SU-DHL-6 (cell line): ENCODE measurements around the gene FBXW4.

ENCODE experiments used
- H2AFZ ChIP-seq: fragments of 200-600 bp; sonication (generic); 2 replicates; pipeline ENCODE4 v1.6.1; 2014; ENCODE audit warnings: low read depth, mild to moderate bottlenecking, moderate library complexity, mixed read lengths, antibody characterized with exemption, low read length; ENCODE audit not compliant: severe bottlenecking
- H3F3A ChIP-seq: fragments of 200-600 bp; shearing (Covaris generic); 2 replicates; pipeline ENCODE4 v1.6.0; 2016; ENCODE audit warnings: antibody characterized with exemption, mild to moderate bottlenecking; ENCODE audit not compliant: insufficient read depth
- H3K27ac ChIP-seq: fragments of 200-600 bp; sonication (generic); 2 replicates; pipeline ENCODE4 v1.5.1; 2016; ENCODE audit warnings: low read depth, mild to moderate bottlenecking, low read length, moderate library complexity, mixed read lengths
- H3K27me3 ChIP-seq: fragments of 200-600 bp; sonication (generic), shearing (Covaris generic); 2 replicates; pipeline ENCODE4 v1.6.0; 2014; ENCODE audit warnings: mild to moderate bottlenecking, low read length
- H3K36me3 ChIP-seq: fragments of 200-600 bp; sonication (generic); 2 replicates; pipeline ENCODE4 v1.6.1; 2014; ENCODE audit warnings: mild to moderate bottlenecking, low read length, mixed read lengths
- H3K4me2 ChIP-seq: fragments of 300-600, 200-600 bp; shearing (Covaris generic), sonication (generic); 2 replicates; pipeline ENCODE4 v1.6.0; 2014; ENCODE audit warnings: low read length, low read depth, mild to moderate bottlenecking; ENCODE audit not compliant: poor library complexity, severe bottlenecking
- H3K4me3 ChIP-seq: fragments of 200-600 bp; sonication (generic); 2 replicates; pipeline ENCODE4 v1.5.1; 2014; ENCODE audit warnings: antibody characterized with exemption, low read length, mild to moderate bottlenecking, mixed read lengths; ENCODE audit not compliant: insufficient read depth, poor library complexity, severe bottlenecking
- H3K79me2 ChIP-seq: fragments of 200-600 bp; sonication (generic); 2 replicates; pipeline ENCODE4 v1.6.1; 2014; ENCODE audit warnings: mild to moderate bottlenecking, low read length, moderate library complexity; ENCODE audit not compliant: insufficient read depth
- H3K9ac ChIP-seq: fragments of 200-600 bp; sonication (generic); 2 replicates; pipeline ENCODE4 v1.7.0; 2014; ENCODE audit warnings: mild to moderate bottlenecking, low read length
- H3K9me2 ChIP-seq: fragments of 200-600 bp; sonication (generic); replicated peaks from 2 replicates; pipeline ENCODE4 v1.6.1; 2014; ENCODE audit warnings: low read length; ENCODE audit not compliant: insufficient read depth
- H3K9me3 ChIP-seq: fragments of 200-600 bp; sonication (generic); 2 replicates; pipeline ENCODE4 v1.6.1; 2014; ENCODE audit warnings: low read length, mixed read lengths; ENCODE audit not compliant: insufficient read depth
- H4K20me1 ChIP-seq: fragments of 200-600 bp; sonication (generic); 2 replicates; pipeline ENCODE4 v1.6.1; 2014; ENCODE audit warnings: low read depth, mild to moderate bottlenecking, antibody characterized with exemption, low read length, moderate library complexity, mixed read lengths
- CTCF ChIP-seq: fragments of 200-600 bp; sonication (generic); IDR thresholded peaks from one replicate; pipeline ENCODE4 v1.5.1; 2017; ENCODE audit warnings: antibody characterized with exemption, mild to moderate bottlenecking, low read length, moderate library complexity; ENCODE audit not compliant: insufficient read depth, poor library complexity, severe bottlenecking
- EZH2phosphoT487 ChIP-seq: fragments of 200-600 bp; sonication (generic), shearing (Covaris generic); conservative IDR thresholded peaks from 2 replicates; pipeline ENCODE4 v1.6.1; 2018; ENCODE audit warnings: mild to moderate bottlenecking, antibody characterized with exemption, low read length, moderate library complexity, mixed read lengths

The FBXW4 gene

GRCh38 chr10:101615525-101616116, 79.3 kb downstream of the FBXW4 start:
- no peak overlapping the region for H3K4me2 ChIP-seq
- peaks cover 10% of the 10 kb centered on the region; the same call in 1 of the 2 replicates for H3F3A ChIP-seq
- H3K79me2 ChIP-seq, result no peaks in the 10 kb centered on the region
- H3K9ac ChIP-seq, result no peak overlapping the region
- H2AFZ ChIP-seq, result no peak overlapping the region
- no peak overlapping the region for H3K4me3 ChIP-seq
- H3K27ac ChIP-seq, result no peak overlapping the region
- no peaks in the 10 kb centered on the region for H3K36me3 ChIP-seq
- H3K27me3 ChIP-seq, result no peaks in the 10 kb centered on the region
- H4K20me1 ChIP-seq, result no peaks in the 10 kb centered on the region
- H3K9me2 ChIP-seq, result no peaks in the 10 kb centered on the region
- H3K9me3 ChIP-seq, result no peaks in the 10 kb centered on the region
- TF ChIP-seq EZH2phosphoT487 (no peak), CTCF (no peak)

GRCh38 chr10:101614663-101615524, 80.1 kb downstream of the FBXW4 start:
- Histone ChIP-seq H3K36me3 (no peaks in the 10 kb centered on the region), H3K4me3 (no peak overlapping the region), H4K20me1 (no peaks in the 10 kb centered on the region), H3K79me2 (no peaks in the 10 kb centered on the region), H3K9ac (no peak overlapping the region), H3F3A (peaks cover 10% of the 10 kb centered on the region; the same call in 1 of the 2 replicates), H3K4me2 (no peak overlapping the region), H3K9me3 (no peaks in the 10 kb centered on the region), H3K27ac (no peak overlapping the region), H3K27me3 (no peaks in the 10 kb centered on the region), H2AFZ (no peak overlapping the region), H3K9me2 (no peaks in the 10 kb centered on the region)
- TF ChIP-seq EZH2phosphoT487 (no peak), CTCF (no peak)

GRCh38 chr10:101613646-101614045, 81.3 kb downstream of the FBXW4 start:
- Histone ChIP-seq H3K27ac (no peak overlapping the region), H3K79me2 (no peaks in the 10 kb centered on the region), H3F3A (peaks cover 10% of the 10 kb centered on the region; the same call in 1 of the 2 replicates), H2AFZ (no peak overlapping the region), H3K9me3 (no peaks in the 10 kb centered on the region), H3K9me2 (no peaks in the 10 kb centered on the region), H4K20me1 (no peaks in the 10 kb centered on the region), H3K4me3 (no peak overlapping the region), H3K27me3 (no peaks in the 10 kb centered on the region), H3K4me2 (no peak overlapping the region), H3K36me3 (no peaks in the 10 kb centered on the region), H3K9ac (no peak overlapping the region)
- TF ChIP-seq CTCF (no peak), EZH2phosphoT487 (no peak)
